Panc1 (cell line): ENCODE results near the gene DNAH7. TPM values are rescaled to one million over a fixed set of nuclear protein-coding genes. Genes with fewer than 3 reads are reported as not detected.

ENCODE experiments used
- ATAC-seq: fragments of 200-7000 bp; cut with Tn5 transposase; 2 replicates; pipeline ENCODE4 v1.9.1; 2020; ENCODE audit warnings: mild to moderate bottlenecking, moderate library complexity
- BruUV-seq: library from RNA; stranded (reverse); fragments of 400-500 nt; replicated peaks from 2 replicates; lab custom pipeline; 2021; lab: Mats Ljungman, UMichigan
- CTCF ChIA-PET: fragments of 300-600 bp; sonication (Branson Sonifier 250); formaldehyde crosslinking; loops from one replicate; lab custom pipeline; 2022; ENCODE audit warnings: antibody characterized with exemption; lab: Charles Lee
- POLR2A ChIA-PET: fragments of 300-600 bp; sonication (Branson Sonifier 250); formaldehyde crosslinking; loops from one replicate; lab custom pipeline; 2022; ENCODE audit warnings: antibody characterized with exemption; lab: Charles Lee
- DNase-seq: peaks from one replicate; pipeline ENCODE4 v3.0.0-alpha.2; 2010; ENCODE audit warnings: low read depth, low spot score
- H3K27ac ChIP-seq: 2 replicates; pipeline ENCODE4 v1.5.1; 2011; ENCODE audit warnings: mild to moderate bottlenecking, low read length, inconsistent platforms
- H3K27me3 ChIP-seq: fragments of 200-500 bp; sonication (Bioruptor generic); 2 replicates; pipeline ENCODE4 v1.6.0; 2014; ENCODE audit warnings: low read length, inconsistent platforms; ENCODE audit not compliant: control insufficient read depth, insufficient read depth
- H3K36me3 ChIP-seq: fragments of 200-500 bp; sonication (Bioruptor generic); 2 replicates; pipeline ENCODE4 v1.5.1; 2014; ENCODE audit warnings: inconsistent platforms, mild to moderate bottlenecking, low read length, moderate library complexity; ENCODE audit not compliant: control insufficient read depth, insufficient read depth
- H3K4me1 ChIP-seq: 2 replicates; pipeline ENCODE4 v1.5.1; 2011; ENCODE audit warnings: inconsistent platforms, mild to moderate bottlenecking, low read length, moderate library complexity; ENCODE audit not compliant: control insufficient read depth, insufficient read depth
- H3K4me3 ChIP-seq, 2 experiments: 2 replicates each; pipeline ENCODE4 v1.5.1; 2011 to 2012; ENCODE audit warnings: low read depth in 2 of 2, low read length in 2 of 2, mild to moderate bottlenecking in 2 of 2, inconsistent platforms in 1 of 2, moderate library complexity in 1 of 2
- H3K9me3 ChIP-seq: fragments of 200-500 bp; sonication (Bioruptor generic); 2 replicates; pipeline ENCODE4 v1.5.1; 2014; ENCODE audit warnings: low read depth, mild to moderate bottlenecking, inconsistent platforms, low read length, moderate library complexity; ENCODE audit not compliant: control insufficient read depth, insufficient read depth
- CTCF ChIP-seq: fragments of 450-650 bp; IDR thresholded peaks from 2 replicates; pipeline ENCODE4 v1.5.1; 2017; ENCODE audit warnings: mild to moderate bottlenecking
- POLR2AphosphoS5 ChIP-seq: IDR thresholded peaks from 2 replicates; pipeline ENCODE4 v1.6.1; 2012; ENCODE audit warnings: mild to moderate bottlenecking, low read depth, low read length, moderate library complexity
- REST ChIP-seq, 2 experiments: IDR thresholded peaks; 2 replicates each; pipeline ENCODE4 v1.6.1; 2011 to 2012; ENCODE audit warnings: low read depth in 2 of 2, control low read depth in 1 of 2, low read length in 1 of 2, mild to moderate bottlenecking in 1 of 2, moderate library complexity in 1 of 2; ENCODE audit not compliant: insufficient read depth in 1 of 2
- SIN3A ChIP-seq: IDR thresholded peaks from 2 replicates; pipeline ENCODE4 v1.6.1; 2012; ENCODE audit warnings: low read depth, mild to moderate bottlenecking, low read length, moderate library complexity, borderline replicate concordance; ENCODE audit not compliant: insufficient read depth
- TCF7L2 ChIP-seq: IDR thresholded peaks from 2 replicates; pipeline ENCODE4 v1.6.1; 2011; ENCODE audit warnings: mild to moderate bottlenecking, low read depth, low read length, inconsistent platforms
- in situ Hi-C: cut with HindIII; loops from 2 replicates; pipeline ENCODE4 v1.10.0; 2016; ENCODE audit warnings: low sequenced_read_pairs, low pct_unique_long_range_greater_than_20kb
- intact Hi-C: fragments of 100-400 bp; cut with micrococcal nuclease; formaldehyde crosslinking; loops from one replicate; pipeline ENCODE4 v1.10.0; 2022; ENCODE audit not compliant: unreplicated experiment
- total RNA-seq: library from RNA; stranded (reverse); gene quantifications from one replicate; pipeline ENCODE4 v1.2.1, GENCODE V29; 2021; ENCODE audit not compliant: unreplicated experiment

Gene DNAH7
- total RNA-seq, 1 experiment from 2014 or later = 0.98 TPM

GRCh38 chr2:195722075-195722474 lies 346.6 kb downstream of the DNAH7 start:
- ChIA-PET CTCF (no interaction called here), POLR2A (no interaction called here)
- Histone ChIP-seq H3K27ac (no peak overlapping the region), H3K36me3 (peaks cover 2% of the 10 kb centered on the region), H3K4me1 (no peaks in the 10 kb centered on the region), H3K4me3 (no peak overlapping the region), H3K27me3 (no peaks in the 10 kb centered on the region), H3K9me3 (no peaks in the 10 kb centered on the region)
- in situ Hi-C loops (no loop called here), intact Hi-C loops (no loop called here)
- DNase-seq (no peak), ATAC-seq (no peak)
- BruUV-seq = no TSS peak
- TF ChIP-seq POLR2AphosphoS5 (no peak), TCF7L2 (no peak), SIN3A (no peak), CTCF (no peak), REST (IDR thresholded peaks at IDR 0.05; ENCODE audit: insufficient read depth in 1 of 2, low read depth in 2 of 2, low read length in 1 of 2) (no peak)

GRCh38 chr2:195721042-195721441 lies 347.6 kb downstream of the DNAH7 start:
- ATAC-seq (no peak), DNase-seq (no peak)
- Histone ChIP-seq H3K36me3 (peaks cover 3% of the 10 kb centered on the region), H3K9me3 (no peaks in the 10 kb centered on the region), H3K4me1 (no peaks in the 10 kb centered on the region), H3K4me3 (no peak overlapping the region), H3K27ac (no peak overlapping the region), H3K27me3 (no peaks in the 10 kb centered on the region)
- in situ Hi-C loops = no loop called here
- CTCF ChIA-PET = no interaction called here
- TF ChIP-seq REST (IDR thresholded peaks at IDR 0.05; ENCODE audit: insufficient read depth in 1 of 2, low read depth in 2 of 2, low read length in 1 of 2) (no peak), TCF7L2 (no peak), POLR2AphosphoS5 (no peak), SIN3A (no peak), CTCF (no peak)
- BruUV-seq = no TSS peak
- intact Hi-C loops = no loop called here
- POLR2A ChIA-PET = no interaction called here
